ENCODE results near the gene CC2D2A. TPM values are rescaled to one million over a fixed set of nuclear protein-coding genes. Genes with fewer than 3 reads are reported as not detected.

Gene CC2D2A
- total RNA-seq, 1 donor from 2014 or later = 65.7 TPM

DNA sequence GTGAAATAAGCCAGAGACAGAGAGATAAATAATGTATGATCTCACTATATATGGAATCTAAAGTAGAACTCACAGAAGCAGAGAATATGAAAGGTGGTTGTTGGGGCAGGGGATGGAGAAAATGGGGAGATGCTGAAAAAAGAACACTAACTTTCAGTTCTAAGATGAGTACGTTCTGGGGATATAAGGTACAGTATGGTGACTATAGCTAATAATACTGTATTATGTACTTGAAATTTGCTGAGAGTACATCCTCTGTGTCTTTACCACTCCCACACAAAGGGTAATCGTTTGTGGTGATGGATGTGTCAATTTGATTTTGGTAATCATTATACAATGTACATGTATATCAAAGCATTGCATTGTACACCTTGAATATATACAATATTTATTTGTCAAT is 178.9 kb downstream of the CC2D2A start:
- no peak for DNase-seq (ENCODE audit: low spot score)

GRCh38 chr4:15649914-15650545 is 180.3 kb downstream of the CC2D2A start:
- peak; percentile 59 for DNase-seq (ENCODE audit: low spot score)

Other genes starting within 250 kb of the CC2D2A start
- gene C1QTNF7, start 41.8 kb upstream of the CC2D2A start, total RNA-seq (ENCODE audit: insufficient read depth, low replicate concordance) = 52.7 TPM
- gene FBXL5, start 185.5 kb downstream of the CC2D2A start, total RNA-seq (ENCODE audit: insufficient read depth, low replicate concordance) = 265 TPM
- gene FAM200B, start 211.9 kb downstream of the CC2D2A start, total RNA-seq (ENCODE audit: insufficient read depth, low replicate concordance) = 46.9 TPM
- 39.0 TPM for gene BST1, start 233.2 kb downstream of the CC2D2A start, total RNA-seq (ENCODE audit: insufficient read depth, low replicate concordance)

Measured in umbilical cord (tissue), 2 donors.